Measurements from ENCODE around the gene ANO6. TPM values are rescaled to one million over a fixed set of nuclear protein-coding genes. Genes with fewer than 3 reads are reported as not detected.

Gene ANO6
- total RNA-seq, 1 donor from 2014 or later, result 91.4 TPM

- no peak for DNase-seq (ENCODE audit: low spot score)
These were observed 64.3 kb downstream of the ANO6 start for GRCh38 chr12:45279931-45280830.

- DNase-seq (ENCODE audit: low spot score), result no peak
These were observed 66.1 kb downstream of the ANO6 start for GRCh38 chr12:45281994-45282393.

- no peak for DNase-seq (ENCODE audit: low spot score)
These were observed 66.5 kb downstream of the ANO6 start for GRCh38 chr12:45282411-45282810.

- no peak for DNase-seq (ENCODE audit: low spot score)
These were observed 68.4 kb downstream of the ANO6 start for GRCh38 chr12:45284096-45284901.

- DNase-seq (ENCODE audit: low spot score), result no peak
These were observed 69.8 kb downstream of the ANO6 start for GRCh38 chr12:45285717-45286116.

GRCh38 chr12:45286621-45287020 is 70.7 kb downstream of the ANO6 start:
- no peak for DNase-seq (ENCODE audit: low spot score)

GRCh38 chr12:45289245-45290215 is 73.6 kb downstream of the ANO6 start:
- no peak for DNase-seq (ENCODE audit: low spot score)

- DNase-seq (ENCODE audit: low spot score), result no peak
These were observed 74.3 kb downstream of the ANO6 start for GRCh38 chr12:45290216-45290605.

- DNase-seq (ENCODE audit: low spot score), result no peak
These were observed 75.6 kb downstream of the ANO6 start for GRCh38 chr12:45291518-45291917.

- no peak for DNase-seq (ENCODE audit: low spot score)
These were observed 76.7 kb downstream of the ANO6 start for GRCh38 chr12:45292486-45293195.

GRCh38 chr12:45294906-45295305 is 79.0 kb downstream of the ANO6 start:
- no peak for DNase-seq (ENCODE audit: low spot score)

GRCh38 chr12:45296046-45296586 is 80.2 kb downstream of the ANO6 start:
- no peak for DNase-seq (ENCODE audit: low spot score)

- DNase-seq (ENCODE audit: low spot score), result no peak
These were observed 82.2 kb downstream of the ANO6 start for GRCh38 chr12:45298047-45298446.

GRCh38 chr12:45298721-45299692 is 83.1 kb downstream of the ANO6 start:
- no peak for DNase-seq (ENCODE audit: low spot score)

GRCh38 chr12:45302621-45303369 is 86.9 kb downstream of the ANO6 start:
- DNase-seq (ENCODE audit: low spot score), result no peak

GRCh38 chr12:45303945-45304344 is 88.0 kb downstream of the ANO6 start:
- no peak for DNase-seq (ENCODE audit: low spot score)

- no peak for DNase-seq (ENCODE audit: low spot score)
These were observed 88.8 kb downstream of the ANO6 start for GRCh38 chr12:45304514-45305178.

- no peak for DNase-seq (ENCODE audit: low spot score)
These were observed 90.0 kb downstream of the ANO6 start for GRCh38 chr12:45305907-45306306.
